IMR-90 (cell line): ENCODE measurements around the gene DCLRE1B. TPM values are rescaled to one million over a fixed set of nuclear protein-coding genes. Genes with fewer than 3 reads are reported as not detected.

Experiments
- ATAC-seq: fragments of 200-7000 bp; cut with Tn5 transposase; 2 replicates; pipeline ENCODE4 v1.9.1; 2020; ENCODE audit warnings: low read depth, mild to moderate bottlenecking, moderate library complexity
- BruUV-seq: library from RNA; stranded (reverse); fragments of 400-500 nt; replicated peaks from 2 replicates; lab custom pipeline; 2021; lab: Mats Ljungman, UMichigan
- CTCF ChIA-PET: fragments of 300-600 bp; formaldehyde crosslinking; extraction: SDS; loops from one replicate; lab custom pipeline; 2021; ENCODE audit warnings: antibody characterized with exemption; lab: Yijun Ruan, JAX
- POLR2A ChIA-PET: fragments of 300-600 bp; sonication (Branson Sonifier 250); formaldehyde crosslinking; loops from one replicate; lab custom pipeline; 2022; ENCODE audit warnings: antibody characterized with exemption; ENCODE audit not compliant: unreplicated experiment; lab: Charles Lee
- DNase-seq: peaks from one replicate; pipeline ENCODE4 v3.0.0; 2013
- H2AFZ ChIP-seq: replicated peaks from 2 replicates; pipeline ENCODE3; 2013; ENCODE audit warnings: low read length, mild to moderate bottlenecking; ENCODE audit not compliant: poor library complexity
- H2AK5ac ChIP-seq: 2 replicates; pipeline ENCODE4 v1.6.1; 2013; ENCODE audit warnings: low read depth, low read length, inconsistent platforms
- H2AK9ac ChIP-seq: replicated peaks from 2 replicates; pipeline ENCODE3; 2013; ENCODE audit warnings: mild to moderate bottlenecking, low read depth, low read length, moderate library complexity; ENCODE audit not compliant: poor library complexity
- H2BK120ac ChIP-seq: 2 replicates; pipeline ENCODE4 v1.6.1; 2013; ENCODE audit warnings: low read depth, low read length, inconsistent platforms
- H2BK15ac ChIP-seq: 3 replicates; pipeline ENCODE4 v1.6.1; 2013; ENCODE audit warnings: low read depth, low read length, inconsistent platforms
- H2BK20ac ChIP-seq: 2 replicates; pipeline ENCODE4 v1.6.1; 2013; ENCODE audit warnings: low read depth, mild to moderate bottlenecking, inconsistent platforms, low read length, moderate library complexity
- H2BK5ac ChIP-seq: 2 replicates; pipeline ENCODE4 v1.6.1; 2013; ENCODE audit warnings: mild to moderate bottlenecking, low read depth, low read length, inconsistent platforms; ENCODE audit not compliant: poor library complexity, severe bottlenecking
- H3K14ac ChIP-seq: replicated peaks from 2 replicates; pipeline ENCODE4 v1.6.1; 2013; ENCODE audit warnings: low read depth, low read length, inconsistent platforms
- H3K18ac ChIP-seq: 2 replicates; pipeline ENCODE4 v1.6.1; 2013; ENCODE audit warnings: low read depth, low read length, control low read depth
- H3K23ac ChIP-seq: 2 replicates; pipeline ENCODE4 v1.6.1; 2013; ENCODE audit warnings: low read depth, low read length, inconsistent platforms
- H3K27ac ChIP-seq: 2 replicates; pipeline ENCODE4 v1.5.1; 2013; ENCODE audit warnings: mild to moderate bottlenecking, control low read depth, low read length; ENCODE audit not compliant: insufficient read depth
- H3K27me3 ChIP-seq: 2 replicates; pipeline ENCODE4 v1.6.1; 2013; ENCODE audit warnings: low read length; ENCODE audit not compliant: control insufficient read depth, insufficient read depth
- H3K36me3 ChIP-seq: 2 replicates; pipeline ENCODE4 v1.6.1; 2013; ENCODE audit warnings: low read length, mixed read lengths; ENCODE audit not compliant: control insufficient read depth, insufficient read depth
- H3K4ac ChIP-seq: 2 replicates; pipeline ENCODE4 v1.6.1; 2013; ENCODE audit warnings: low read depth, low read length, inconsistent platforms
- H3K4me1 ChIP-seq: 2 replicates; pipeline ENCODE4 v1.6.1; 2013; ENCODE audit warnings: low read length, mixed read lengths; ENCODE audit not compliant: control insufficient read depth, insufficient read depth
- H3K4me2 ChIP-seq: 2 replicates; pipeline ENCODE4 v1.6.1; 2013; ENCODE audit warnings: low read depth, mild to moderate bottlenecking, control low read depth, low read length, moderate library complexity
- H3K4me3 ChIP-seq: 2 replicates; pipeline ENCODE4 v1.5.1; 2013; ENCODE audit warnings: low read depth, mild to moderate bottlenecking, control low read depth, low read length, moderate library complexity; ENCODE audit not compliant: insufficient read depth
- H3K56ac ChIP-seq: 2 replicates; pipeline ENCODE4 v1.6.1; 2013; ENCODE audit warnings: low read length, inconsistent platforms; ENCODE audit not compliant: insufficient read depth; ENCODE audit errors: extremely low read depth
- H3K79me1 ChIP-seq, 2 experiments: 2 replicates each; pipeline ENCODE4 v1.6.1; 2013; ENCODE audit warnings: low read length in 2 of 2, inconsistent platforms in 1 of 2, low read depth in 1 of 2
- H3K9ac ChIP-seq: 2 replicates; pipeline ENCODE4 v1.6.1; 2013; ENCODE audit warnings: low read depth, low read length, control low read depth
- H3K9me1 ChIP-seq: 2 replicates; pipeline ENCODE4 v1.6.1; 2013; ENCODE audit warnings: low read length, inconsistent platforms; ENCODE audit not compliant: insufficient read depth
- H3K9me3 ChIP-seq: 2 replicates; pipeline ENCODE4 v1.6.1; 2013; ENCODE audit warnings: low read length; ENCODE audit not compliant: control insufficient read depth, insufficient read depth
- H4K20me1 ChIP-seq: 2 replicates; pipeline ENCODE4 v1.6.1; 2013; ENCODE audit warnings: low read length, inconsistent platforms; ENCODE audit not compliant: insufficient read depth
- H4K5ac ChIP-seq: 2 replicates; pipeline ENCODE4 v1.6.1; 2013; ENCODE audit warnings: mild to moderate bottlenecking, low read depth, low read length, control low read depth
- H4K8ac ChIP-seq, 2 experiments: 2 replicates each; pipeline ENCODE4 v1.6.1; 2013; ENCODE audit warnings: low read depth in 2 of 2, low read length in 2 of 2, control low read depth in 1 of 2, inconsistent platforms in 1 of 2
- H4K91ac ChIP-seq: 2 replicates; pipeline ENCODE4 v1.6.1; 2013; ENCODE audit warnings: low read depth, low read length, inconsistent platforms; ENCODE audit not compliant: insufficient read depth
- BHLHE40 ChIP-seq: fragments of 150-350 bp; IDR thresholded peaks from 2 replicates; pipeline ENCODE4 v1.6.1; 2016; ENCODE audit warnings: mild to moderate bottlenecking, low read depth, low read length
- CHD1 ChIP-seq: IDR thresholded peaks from 2 replicates; pipeline ENCODE4 v1.6.1; 2012; ENCODE audit warnings: low read depth, low read length, improper control_type of control experiment
- MAFK ChIP-seq: IDR thresholded peaks from 2 replicates; pipeline ENCODE4 v1.6.1; 2012; ENCODE audit warnings: low read depth, low read length, improper control_type of control experiment
- MAZ ChIP-seq: IDR thresholded peaks from 2 replicates; pipeline ENCODE4 v1.6.1; 2012; ENCODE audit warnings: low read depth, mild to moderate bottlenecking, low read length, improper control_type of control experiment, moderate library complexity, borderline replicate concordance
- MXI1 ChIP-seq: IDR thresholded peaks from 2 replicates; pipeline ENCODE4 v1.6.1; 2012; ENCODE audit warnings: low read depth, mild to moderate bottlenecking, low read length, moderate library complexity, borderline replicate concordance
- POLR2A ChIP-seq: IDR thresholded peaks from 2 replicates; pipeline ENCODE4 v1.6.1; 2012; ENCODE audit warnings: mild to moderate bottlenecking, low read depth, low read length
- RAD21 ChIP-seq: IDR thresholded peaks from 2 replicates; pipeline ENCODE4 v1.6.1; 2012; ENCODE audit warnings: low read length, improper control_type of control experiment
- RCOR1 ChIP-seq: IDR thresholded peaks from 2 replicates; pipeline ENCODE4 v1.6.1; 2012; ENCODE audit warnings: mild to moderate bottlenecking, low read length, improper control_type of control experiment; ENCODE audit not compliant: insufficient replicate concordance
- RFX5 ChIP-seq: IDR thresholded peaks from 2 replicates; pipeline ENCODE4 v1.8.0; 2012; ENCODE audit warnings: low read depth, mild to moderate bottlenecking, low read length, moderate library complexity
- SMC3 ChIP-seq: fragments of 150-350 bp; IDR thresholded peaks from 2 replicates; pipeline ENCODE4 v1.6.1; 2016; ENCODE audit warnings: low read depth, mild to moderate bottlenecking, antibody characterized with exemption, low read length, moderate library complexity
- WGBS, 2 experiments: methylation state at CpG; one replicate each; pipeline versions ENCODE4 v1.1.5 to v1.1.7; 2013; ENCODE audit warnings: missing lambda C conversion rate in 2 of 2; ENCODE audit not compliant: insufficient read length in 1 of 2; ENCODE audit errors: extremely low coverage in 2 of 2; 5-methylcytosine and 5-hydroxymethylcytosine counted together
- dilution Hi-C: fragments of 300-500 bp; cut with HindIII; formaldehyde crosslinking; loops from one replicate; pipeline ENCODE4 v1.14.3; 2018; ENCODE audit warnings: low sequenced_read_pairs; ENCODE audit not compliant: unreplicated experiment
- in situ Hi-C: fragments of 300-500 bp; cut with MboI; formaldehyde crosslinking; loops from 3 replicates; pipeline ENCODE4 v1.14.3; 2019; ENCODE audit warnings: low sequenced_read_pairs, inconsistent platforms, mixed read lengths
- intact Hi-C: fragments of 100-400 bp; cut with micrococcal nuclease; formaldehyde crosslinking; loops from 2 replicates; pipeline ENCODE4 v1.10.0; 2022
- polyA plus RNA-seq, 3 experiments: library from polyadenylated mRNA; depleted of rRNA; stranded (reverse); fragments of >200 nt; gene quantifications; 2 replicates each; pipeline ENCODE4 v1.2.3, GENCODE V29; 2012; ENCODE audit warnings: low replicate concordance in 1 of 3
- total RNA-seq: library from RNA; depleted of rRNA; stranded (reverse); fragments of >200 nt; gene quantifications from 2 replicates; pipeline ENCODE4 v1.2.3, GENCODE V29; 2012
- TF ChIP-seq, protein P1 (sequence below): fragments of 150-350 bp; IDR thresholded peaks from 2 replicates; pipeline ENCODE4 v1.6.1; 2016; ENCODE audit warnings: low read depth, mild to moderate bottlenecking, low read length, moderate library complexity, borderline replicate concordance
- TF ChIP-seq, protein P2 (sequence below): conservative IDR thresholded peaks from 2 replicates; pipeline ENCODE4 v1.5.1; 2012; ENCODE audit warnings: mild to moderate bottlenecking, low read depth, low read length, improper control_type of control experiment
- TF ChIP-seq, protein P3 (sequence below): fragments of 150-350 bp; IDR thresholded peaks from 2 replicates; pipeline ENCODE4 v1.6.1; 2017; ENCODE audit warnings: mild to moderate bottlenecking, antibody characterized with exemption, low read length, low read depth

Gene DCLRE1B
- total and polyA plus RNA-seq, 2 of the 4 experiments (the other 2 are of a cell fraction): 4.9 to 6.1 TPM

DNA sequence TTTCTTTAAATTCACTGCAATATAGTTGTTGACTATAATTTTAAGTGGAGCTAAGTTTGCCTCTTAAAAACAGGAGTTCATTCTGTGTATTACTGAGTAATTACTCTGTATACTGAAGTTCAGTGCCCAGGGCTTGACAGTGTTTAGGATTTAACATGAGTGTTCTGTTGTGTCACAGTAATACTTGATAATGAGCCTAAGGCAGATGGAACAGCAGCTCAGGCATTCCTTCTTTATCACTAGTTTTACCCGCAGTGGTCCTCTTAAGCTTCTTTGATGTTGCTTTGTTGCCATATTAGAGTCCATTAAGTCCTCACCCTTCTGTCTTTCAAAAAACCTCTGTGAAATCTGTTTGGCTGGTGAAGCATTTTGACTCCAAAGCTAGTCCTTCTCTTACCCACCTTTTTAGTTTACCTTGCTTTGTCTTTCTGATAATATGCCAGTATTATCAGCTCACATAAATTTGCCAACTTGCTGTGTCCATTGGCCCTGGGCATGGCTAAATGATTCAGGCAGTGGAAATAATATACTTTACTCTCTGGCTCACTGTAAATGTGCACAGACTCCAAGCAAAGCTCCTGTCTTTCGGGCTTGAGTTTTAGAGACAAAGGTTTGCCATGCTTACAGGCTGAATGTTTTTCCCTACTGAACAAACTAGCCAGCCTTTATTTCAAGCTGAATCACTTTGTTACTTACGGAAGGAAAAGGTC lies 41.7 kb downstream of the DCLRE1B start:
- intact Hi-C loops: loop anchor here (5.0 kb wide), 1 partner anchor 110 kb away; no protein-coding TSS in a partner anchor
- no peak for TF ChIP-seq BHLHE40
- TF ChIP-seq MAZ: no peak
- no peak for TF ChIP-seq RCOR1
- TF ChIP-seq CHD1: no peak
- TF ChIP-seq, protein P1, sequence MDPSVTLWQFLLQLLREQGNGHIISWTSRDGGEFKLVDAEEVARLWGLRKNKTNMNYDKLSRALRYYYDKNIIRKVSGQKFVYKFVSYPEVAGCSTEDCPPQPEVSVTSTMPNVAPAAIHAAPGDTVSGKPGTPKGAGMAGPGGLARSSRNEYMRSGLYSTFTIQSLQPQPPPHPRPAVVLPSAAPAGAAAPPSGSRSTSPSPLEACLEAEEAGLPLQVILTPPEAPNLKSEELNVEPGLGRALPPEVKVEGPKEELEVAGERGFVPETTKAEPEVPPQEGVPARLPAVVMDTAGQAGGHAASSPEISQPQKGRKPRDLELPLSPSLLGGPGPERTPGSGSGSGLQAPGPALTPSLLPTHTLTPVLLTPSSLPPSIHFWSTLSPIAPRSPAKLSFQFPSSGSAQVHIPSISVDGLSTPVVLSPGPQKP: no peak
- TF ChIP-seq, protein P2, sequence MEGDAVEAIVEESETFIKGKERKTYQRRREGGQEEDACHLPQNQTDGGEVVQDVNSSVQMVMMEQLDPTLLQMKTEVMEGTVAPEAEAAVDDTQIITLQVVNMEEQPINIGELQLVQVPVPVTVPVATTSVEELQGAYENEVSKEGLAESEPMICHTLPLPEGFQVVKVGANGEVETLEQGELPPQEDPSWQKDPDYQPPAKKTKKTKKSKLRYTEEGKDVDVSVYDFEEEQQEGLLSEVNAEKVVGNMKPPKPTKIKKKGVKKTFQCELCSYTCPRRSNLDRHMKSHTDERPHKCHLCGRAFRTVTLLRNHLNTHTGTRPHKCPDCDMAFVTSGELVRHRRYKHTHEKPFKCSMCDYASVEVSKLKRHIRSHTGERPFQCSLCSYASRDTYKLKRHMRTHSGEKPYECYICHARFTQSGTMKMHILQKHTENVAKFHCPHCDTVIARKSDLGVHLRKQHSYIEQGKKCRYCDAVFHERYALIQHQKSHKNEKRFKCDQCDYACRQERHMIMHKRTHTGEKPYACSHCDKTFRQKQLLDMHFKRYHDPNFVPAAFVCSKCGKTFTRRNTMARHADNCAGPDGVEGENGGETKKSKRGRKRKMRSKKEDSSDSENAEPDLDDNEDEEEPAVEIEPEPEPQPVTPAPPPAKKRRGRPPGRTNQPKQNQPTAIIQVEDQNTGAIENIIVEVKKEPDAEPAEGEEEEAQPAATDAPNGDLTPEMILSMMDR: no peak
- TF ChIP-seq RFX5: no peak
- no peak for TF ChIP-seq MXI1
- TF ChIP-seq, protein P3, sequence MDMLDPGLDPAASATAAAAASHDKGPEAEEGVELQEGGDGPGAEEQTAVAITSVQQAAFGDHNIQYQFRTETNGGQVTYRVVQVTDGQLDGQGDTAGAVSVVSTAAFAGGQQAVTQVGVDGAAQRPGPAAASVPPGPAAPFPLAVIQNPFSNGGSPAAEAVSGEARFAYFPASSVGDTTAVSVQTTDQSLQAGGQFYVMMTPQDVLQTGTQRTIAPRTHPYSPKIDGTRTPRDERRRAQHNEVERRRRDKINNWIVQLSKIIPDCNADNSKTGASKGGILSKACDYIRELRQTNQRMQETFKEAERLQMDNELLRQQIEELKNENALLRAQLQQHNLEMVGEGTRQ: no peak
- no peak for TF ChIP-seq POLR2A
- no peak for TF ChIP-seq SMC3
- no peak for TF ChIP-seq RAD21
- no peak for TF ChIP-seq MAFK
- H3K9me1 ChIP-seq: peaks cover 3% of the 10 kb centered on the region; the same call in 1 of the 2 replicates
- no CpG with 5 or more reads among the region's 3 CpGs for WGBS, 2 experiments
- H3K36me3 ChIP-seq: peaks cover 6% of the 10 kb centered on the region; the same call in 1 of the 2 replicates
- H3K9me3 ChIP-seq: no peaks in the 10 kb centered on the region
- H3K18ac ChIP-seq: no peak overlapping the region
- no peaks in the 10 kb centered on the region for H3K27me3 ChIP-seq
- 0 out of 2 replicates have a peak overlapping the region, but pooled peaks have one; percentile 5 for H3K4me2 ChIP-seq
- H3K56ac ChIP-seq: no peak overlapping the region
- dilution Hi-C loops: no loop called here
- H3K4me3 ChIP-seq: no peak overlapping the region
- ATAC-seq: peak; percentile 61
- CTCF ChIA-PET: interaction anchor here (1.2 kb wide), 1 partner anchor 11 kb away, joined by 3 read pairs; no protein-coding TSS in a partner anchor
- peaks cover 7% of the 10 kb centered on the region for H3K4me1 ChIP-seq
- H4K5ac ChIP-seq: no peak overlapping the region
- no peak overlapping the region for H2AK9ac ChIP-seq
- POLR2A ChIA-PET: no interaction called here
- H3K23ac ChIP-seq: no peak overlapping the region; the same call in 1 of the 2 replicates
- H3K9ac ChIP-seq: no peak overlapping the region; the same call in 1 of the 2 replicates
- no peak overlapping the region for H2AK5ac ChIP-seq
- H2BK120ac ChIP-seq: no peak overlapping the region
- peak overlapping the region; percentile 24; the same call in 1 of the 2 replicates for H3K14ac ChIP-seq
- H3K27ac ChIP-seq: no peak overlapping the region
- no peak overlapping the region for H4K8ac ChIP-seq
- H2BK20ac ChIP-seq: no peak overlapping the region
- in situ Hi-C loops: no loop called here
- H4K20me1 ChIP-seq: peaks cover 14% of the 10 kb centered on the region; the same call in 1 of the 2 replicates
- no peak overlapping the region for H2AFZ ChIP-seq
- H2BK15ac ChIP-seq: no peak overlapping the region
- peaks cover 29 to 51% of the 10 kb centered on the region in 2 experiments for H3K79me1 ChIP-seq
- no TSS peak for BruUV-seq
- no peak overlapping the region for H4K91ac ChIP-seq
- peak; percentile 22 for DNase-seq
- no peak overlapping the region for H3K4ac ChIP-seq
- H2BK5ac ChIP-seq: no peak overlapping the region
